ENCODE data around the gene LCN10. TPM values are rescaled to one million over a fixed set of nuclear protein-coding genes. Genes with fewer than 3 reads are reported as not detected.
A peak's percentile ranks its signal among the peaks of the same experiment; 100 is the strongest.

LCN10 gene
- total and polyA plus RNA-seq, 9 of the 15 experiments (the other 6 are each of a cell fraction or from before 2014, with no cell fraction given) = 0.10 to 0.21 (median 0.14) TPM; not detected in 6

- TF ChIP-seq STAT6 (CRISPR knock-in tag; IDR thresholded peaks at IDR 0.05) (no peak), SFPQ (IDR thresholded peaks at IDR 0.05; ENCODE audit: low read depth, low read length) (no peak), CREB3L1 (IDR thresholded peaks at IDR 0.05; ENCODE audit: borderline replicate concordance, low read depth) (no peak), ZNF639 (CRISPR knock-in tag; conservative IDR thresholded peaks at IDR 0.05 in 1 of 2, IDR thresholded peaks at IDR 0.05 in 1 of 2) (no peak), TFE3 (CRISPR knock-in tag; IDR thresholded peaks at IDR 0.05) (no peak), CXXC5 (CRISPR knock-in tag; IDR thresholded peaks at IDR 0.05) (peak; percentile 69), NR2C2 (CRISPR knock-in tag; IDR thresholded peaks at IDR 0.05) (no peak), NR2C2 (tag; IDR thresholded peaks at IDR 0.05) (no peak), ZNF668 (CRISPR knock-in tag; IDR thresholded peaks at IDR 0.05) (no peak), ZBTB43 (CRISPR knock-in tag; IDR thresholded peaks at IDR 0.05) (no peak), HBP1 (CRISPR knock-in tag; IDR thresholded peaks at IDR 0.05) (no peak), NELFE (IDR thresholded peaks at IDR 0.05; ENCODE audit: insufficient read depth, insufficient read length) (no peak)
These were observed 41.6 kb downstream of the LCN10 start (continued) for GRCh38 chr9:136700959-136701667.
